Astrocyte (in vitro differentiated cells and primary cell): ENCODE data around the gene ID1.

Experiments used
- EZH2 ChIP-seq: IDR thresholded peaks from 2 replicates; pipeline ENCODE4 v1.6.1; 2012; ENCODE audit warnings: mild to moderate bottlenecking, low read length, inconsistent platforms; ENCODE audit not compliant: insufficient read depth
- TF ChIP-seq, protein P1 (sequence below): IDR thresholded peaks from 2 replicates; pipeline ENCODE4 v1.5.1; 2011; ENCODE audit warnings: low read depth, mild to moderate bottlenecking, inconsistent platforms, low read length, moderate library complexity; ENCODE audit not compliant: insufficient read depth

GRCh38 chr20:31566658-31567379 lies 38.3 kb upstream of the ID1 start:
- TF ChIP-seq EZH2: no peak
- TF ChIP-seq, protein P1, sequence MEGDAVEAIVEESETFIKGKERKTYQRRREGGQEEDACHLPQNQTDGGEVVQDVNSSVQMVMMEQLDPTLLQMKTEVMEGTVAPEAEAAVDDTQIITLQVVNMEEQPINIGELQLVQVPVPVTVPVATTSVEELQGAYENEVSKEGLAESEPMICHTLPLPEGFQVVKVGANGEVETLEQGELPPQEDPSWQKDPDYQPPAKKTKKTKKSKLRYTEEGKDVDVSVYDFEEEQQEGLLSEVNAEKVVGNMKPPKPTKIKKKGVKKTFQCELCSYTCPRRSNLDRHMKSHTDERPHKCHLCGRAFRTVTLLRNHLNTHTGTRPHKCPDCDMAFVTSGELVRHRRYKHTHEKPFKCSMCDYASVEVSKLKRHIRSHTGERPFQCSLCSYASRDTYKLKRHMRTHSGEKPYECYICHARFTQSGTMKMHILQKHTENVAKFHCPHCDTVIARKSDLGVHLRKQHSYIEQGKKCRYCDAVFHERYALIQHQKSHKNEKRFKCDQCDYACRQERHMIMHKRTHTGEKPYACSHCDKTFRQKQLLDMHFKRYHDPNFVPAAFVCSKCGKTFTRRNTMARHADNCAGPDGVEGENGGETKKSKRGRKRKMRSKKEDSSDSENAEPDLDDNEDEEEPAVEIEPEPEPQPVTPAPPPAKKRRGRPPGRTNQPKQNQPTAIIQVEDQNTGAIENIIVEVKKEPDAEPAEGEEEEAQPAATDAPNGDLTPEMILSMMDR: no peak
